OCI-LY1 (cell line): ENCODE measurements around the gene CEP57L1.

ENCODE experiments used
- EZH2 ChIP-seq: fragments of 200-600 bp; sonication (generic), shearing (Covaris generic); IDR thresholded peaks from 2 replicates; pipeline ENCODE4 v1.8.0; 2017; ENCODE audit warnings: borderline replicate concordance, mixed run types, mild to moderate bottlenecking, antibody characterized with exemption, low read length, moderate library complexity, mixed read lengths
- TF ChIP-seq, protein P1 (sequence below): fragments of 200-600 bp; sonication (generic), shearing (Covaris generic); IDR thresholded peaks from 2 replicates; pipeline ENCODE4 v1.5.1; 2017; ENCODE audit warnings: mild to moderate bottlenecking, antibody characterized with exemption, low read length, moderate library complexity, mixed read lengths

DNA sequence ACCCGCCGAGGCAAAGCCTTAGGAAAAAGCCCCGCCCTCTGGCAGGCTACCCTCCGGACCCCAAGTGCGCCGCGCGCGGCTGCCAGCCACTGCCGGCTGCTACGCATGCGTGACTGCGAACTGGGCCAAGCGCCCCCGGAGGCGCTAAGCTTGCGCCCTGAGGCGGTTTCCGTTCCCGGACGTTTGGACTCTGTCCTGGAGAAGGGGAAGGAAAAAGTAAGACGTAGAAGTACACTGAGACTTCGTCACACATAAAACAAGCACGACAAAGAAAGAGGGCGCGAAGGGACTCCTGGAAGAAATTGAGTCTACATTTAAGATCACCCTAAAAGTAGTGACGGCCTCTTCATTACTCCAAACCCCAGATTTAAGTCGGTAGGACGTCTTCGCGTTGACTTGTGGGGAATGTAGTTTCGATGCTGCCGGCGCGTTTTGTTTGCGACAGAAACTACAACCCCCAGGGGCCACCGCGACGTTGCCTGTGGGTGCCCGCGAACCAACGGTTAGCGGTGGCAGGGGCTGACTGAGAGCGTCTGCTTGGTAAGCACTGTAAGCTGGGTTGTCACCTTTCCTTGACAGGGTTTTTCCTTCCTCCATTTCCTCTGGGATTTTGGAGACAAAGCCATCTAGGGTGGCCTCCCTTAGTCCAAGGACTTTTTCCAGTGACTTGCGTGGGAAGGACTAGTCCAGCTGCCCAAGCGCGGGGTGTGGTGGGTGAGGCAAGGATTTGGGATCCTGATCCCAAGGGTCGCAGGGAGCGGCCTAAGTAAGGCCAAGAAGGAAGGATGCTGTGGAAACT, at the start of gene CEP57L1:
- TF ChIP-seq EZH2: no peak
- TF ChIP-seq, protein P1, sequence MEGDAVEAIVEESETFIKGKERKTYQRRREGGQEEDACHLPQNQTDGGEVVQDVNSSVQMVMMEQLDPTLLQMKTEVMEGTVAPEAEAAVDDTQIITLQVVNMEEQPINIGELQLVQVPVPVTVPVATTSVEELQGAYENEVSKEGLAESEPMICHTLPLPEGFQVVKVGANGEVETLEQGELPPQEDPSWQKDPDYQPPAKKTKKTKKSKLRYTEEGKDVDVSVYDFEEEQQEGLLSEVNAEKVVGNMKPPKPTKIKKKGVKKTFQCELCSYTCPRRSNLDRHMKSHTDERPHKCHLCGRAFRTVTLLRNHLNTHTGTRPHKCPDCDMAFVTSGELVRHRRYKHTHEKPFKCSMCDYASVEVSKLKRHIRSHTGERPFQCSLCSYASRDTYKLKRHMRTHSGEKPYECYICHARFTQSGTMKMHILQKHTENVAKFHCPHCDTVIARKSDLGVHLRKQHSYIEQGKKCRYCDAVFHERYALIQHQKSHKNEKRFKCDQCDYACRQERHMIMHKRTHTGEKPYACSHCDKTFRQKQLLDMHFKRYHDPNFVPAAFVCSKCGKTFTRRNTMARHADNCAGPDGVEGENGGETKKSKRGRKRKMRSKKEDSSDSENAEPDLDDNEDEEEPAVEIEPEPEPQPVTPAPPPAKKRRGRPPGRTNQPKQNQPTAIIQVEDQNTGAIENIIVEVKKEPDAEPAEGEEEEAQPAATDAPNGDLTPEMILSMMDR: no peak
